ENCODE data around the gene APBA1.

APBA1 gene

DNA sequence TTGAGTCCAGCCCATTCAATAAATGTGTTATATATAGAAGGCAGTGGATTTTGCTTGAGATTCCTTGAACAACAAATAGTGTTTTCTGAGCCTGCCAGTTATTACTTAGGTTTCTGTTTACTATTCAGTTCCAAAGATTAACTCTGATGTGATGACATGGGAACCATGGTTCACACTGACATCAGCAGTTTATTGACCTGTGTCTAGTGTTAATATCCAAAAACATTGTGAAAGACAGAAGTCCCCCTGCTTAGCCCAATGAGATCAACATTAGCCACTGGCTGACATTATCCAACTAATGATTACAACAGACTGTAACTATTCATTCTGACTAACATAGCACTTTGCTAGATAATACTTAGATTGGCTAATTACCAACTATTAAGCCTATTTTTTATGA lies 14.9 kb downstream of the APBA1 start:
- H3K79me2 ChIP-seq (ENCODE audit: insufficient read depth, low read length) = no peaks in the 10 kb centered on the region
- TF ChIP-seq, protein P1, sequence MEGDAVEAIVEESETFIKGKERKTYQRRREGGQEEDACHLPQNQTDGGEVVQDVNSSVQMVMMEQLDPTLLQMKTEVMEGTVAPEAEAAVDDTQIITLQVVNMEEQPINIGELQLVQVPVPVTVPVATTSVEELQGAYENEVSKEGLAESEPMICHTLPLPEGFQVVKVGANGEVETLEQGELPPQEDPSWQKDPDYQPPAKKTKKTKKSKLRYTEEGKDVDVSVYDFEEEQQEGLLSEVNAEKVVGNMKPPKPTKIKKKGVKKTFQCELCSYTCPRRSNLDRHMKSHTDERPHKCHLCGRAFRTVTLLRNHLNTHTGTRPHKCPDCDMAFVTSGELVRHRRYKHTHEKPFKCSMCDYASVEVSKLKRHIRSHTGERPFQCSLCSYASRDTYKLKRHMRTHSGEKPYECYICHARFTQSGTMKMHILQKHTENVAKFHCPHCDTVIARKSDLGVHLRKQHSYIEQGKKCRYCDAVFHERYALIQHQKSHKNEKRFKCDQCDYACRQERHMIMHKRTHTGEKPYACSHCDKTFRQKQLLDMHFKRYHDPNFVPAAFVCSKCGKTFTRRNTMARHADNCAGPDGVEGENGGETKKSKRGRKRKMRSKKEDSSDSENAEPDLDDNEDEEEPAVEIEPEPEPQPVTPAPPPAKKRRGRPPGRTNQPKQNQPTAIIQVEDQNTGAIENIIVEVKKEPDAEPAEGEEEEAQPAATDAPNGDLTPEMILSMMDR (IDR thresholded peaks at IDR 0.05; ENCODE audit: insufficient read depth, low read length, poor library complexity, severe bottlenecking) = no peak
- TF ChIP-seq EZH2phosphoT487 (conservative IDR thresholded peaks at IDR 0.05; ENCODE audit: low read length) = no peak

DNA sequence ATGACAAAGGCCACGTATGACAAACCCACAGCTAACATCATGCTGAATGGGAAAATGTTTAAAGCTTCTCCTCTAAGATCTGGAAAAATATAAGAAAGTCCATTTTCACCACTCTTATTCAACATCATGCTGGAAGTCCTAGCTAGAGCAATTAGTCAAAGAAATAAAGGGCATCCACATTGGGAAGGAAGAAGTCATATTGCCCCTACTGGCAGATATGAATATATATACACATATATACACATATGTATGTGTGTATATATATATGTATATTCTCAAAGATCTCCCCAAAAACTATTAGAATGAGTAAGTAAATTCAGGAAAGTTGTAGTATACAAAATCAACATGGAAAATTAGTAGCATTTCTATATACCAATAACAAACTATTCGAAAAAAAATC lies 17.1 kb downstream of the APBA1 start:
- TF ChIP-seq, protein P1 (IDR thresholded peaks at IDR 0.05; ENCODE audit: insufficient read depth, low read length, poor library complexity, severe bottlenecking) = no peak
- TF ChIP-seq EZH2phosphoT487 (conservative IDR thresholded peaks at IDR 0.05; ENCODE audit: low read length) = no peak
- Histone ChIP-seq H3K9me3 (ENCODE audit: insufficient read depth, low read length) (no peaks in the 10 kb centered on the region), H3K4me2 (ENCODE audit: low read depth, low read length, poor library complexity, severe bottlenecking) (no peak overlapping the region), H4K20me1 (ENCODE audit: low read depth, low read length) (no peaks in the 10 kb centered on the region; the same call in 1 of the 2 replicates), H3F3A (ENCODE audit: insufficient read depth) (no peaks in the 10 kb centered on the region), H3K27ac (ENCODE audit: low read depth, low read length) (no peak overlapping the region), H3K4me3 (ENCODE audit: insufficient read depth, low read length, poor library complexity, severe bottlenecking) (no peak overlapping the region), H3K27me3 (ENCODE audit: low read length) (no peaks in the 10 kb centered on the region), H2AFZ (ENCODE audit: low read depth, low read length, severe bottlenecking) (no peak overlapping the region), H3K9ac (ENCODE audit: low read length) (no peak overlapping the region), H3K36me3 (ENCODE audit: low read length) (no peaks in the 10 kb centered on the region), H3K79me2 (ENCODE audit: insufficient read depth, low read length) (no peaks in the 10 kb centered on the region), H3K9me2 (replicated peaks; ENCODE audit: insufficient read depth, low read length) (no peaks in the 10 kb centered on the region)

More for the DNA sequence above, 14.9 kb downstream of the APBA1 start:
- no peaks in the 10 kb centered on the region for H3K9me3 ChIP-seq (ENCODE audit: insufficient read depth, low read length)
- no peaks in the 10 kb centered on the region; the same call in 1 of the 2 replicates for H4K20me1 ChIP-seq (ENCODE audit: low read depth, low read length)
- H3K4me3 ChIP-seq (ENCODE audit: insufficient read depth, low read length, poor library complexity, severe bottlenecking) = no peak overlapping the region
- no peak overlapping the region for H3K9ac ChIP-seq (ENCODE audit: low read length)
- no peaks in the 10 kb centered on the region for H3F3A ChIP-seq (ENCODE audit: insufficient read depth)
- H3K4me2 ChIP-seq (ENCODE audit: low read depth, low read length, poor library complexity, severe bottlenecking) = no peak overlapping the region
- no peak overlapping the region for H2AFZ ChIP-seq (ENCODE audit: low read depth, low read length, severe bottlenecking)
- H3K27me3 ChIP-seq (ENCODE audit: low read length) = no peaks in the 10 kb centered on the region
- H3K27ac ChIP-seq (ENCODE audit: low read depth, low read length) = no peak overlapping the region
- H3K36me3 ChIP-seq (ENCODE audit: low read length) = no peaks in the 10 kb centered on the region
- no peaks in the 10 kb centered on the region for H3K9me2 ChIP-seq (replicated peaks; ENCODE audit: insufficient read depth, low read length)

DNA sequence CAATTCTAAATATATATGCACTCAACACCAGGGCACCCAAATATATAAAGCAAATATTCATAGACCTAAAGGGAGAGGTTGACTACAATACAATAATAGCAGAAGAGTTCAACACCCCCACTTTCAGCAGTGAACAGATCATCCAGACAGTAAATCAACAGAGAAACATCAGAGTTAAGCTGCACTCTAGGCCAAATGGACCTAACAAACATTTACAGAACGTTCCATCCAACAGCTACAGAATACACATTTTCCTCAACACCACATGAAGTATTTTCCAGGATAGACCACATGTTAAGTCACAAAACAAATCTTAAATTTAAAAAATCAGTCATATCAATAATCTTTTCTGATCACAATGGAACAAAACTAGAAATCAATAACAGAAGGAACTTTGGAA lies 18.9 kb downstream of the APBA1 start:
- Histone ChIP-seq H3K27ac (ENCODE audit: low read depth, low read length) (no peak overlapping the region), H3K27me3 (ENCODE audit: low read length) (no peaks in the 10 kb centered on the region), H3K79me2 (ENCODE audit: insufficient read depth, low read length) (no peaks in the 10 kb centered on the region), H4K20me1 (ENCODE audit: low read depth, low read length) (no peaks in the 10 kb centered on the region; the same call in 1 of the 2 replicates), H3K4me2 (ENCODE audit: low read depth, low read length, poor library complexity, severe bottlenecking) (no peak overlapping the region), H3K9ac (ENCODE audit: low read length) (no peak overlapping the region), H3K4me3 (ENCODE audit: insufficient read depth, low read length, poor library complexity, severe bottlenecking) (no peak overlapping the region), H3F3A (ENCODE audit: insufficient read depth) (no peaks in the 10 kb centered on the region), H2AFZ (ENCODE audit: low read depth, low read length, severe bottlenecking) (no peak overlapping the region), H3K36me3 (ENCODE audit: low read length) (no peaks in the 10 kb centered on the region), H3K9me3 (ENCODE audit: insufficient read depth, low read length) (no peaks in the 10 kb centered on the region), H3K9me2 (replicated peaks; ENCODE audit: insufficient read depth, low read length) (no peaks in the 10 kb centered on the region)
- TF ChIP-seq, protein P1 (IDR thresholded peaks at IDR 0.05; ENCODE audit: insufficient read depth, low read length, poor library complexity, severe bottlenecking) = no peak
- no peak for TF ChIP-seq EZH2phosphoT487 (conservative IDR thresholded peaks at IDR 0.05; ENCODE audit: low read length)

Data from SU-DHL-6 (cell line).